WTC11 (cell line): ENCODE results near the gene PDE11A. TPM values are rescaled to one million over a fixed set of nuclear protein-coding genes. Genes with fewer than 3 reads are reported as not detected.

ENCODE experiments used
- AR ChIP-seq: fragments of 250-450 bp; sonication (Bioruptor Pico); IDR thresholded peaks from 2 replicates; pipeline ENCODE4 v1.9.0; 2021; ENCODE audit warnings: mild to moderate bottlenecking
- ATF1 ChIP-seq: sonication (generic); formaldehyde crosslinking; IDR thresholded peaks from 2 replicates; pipeline ENCODE4 v1.8.1; 2023; ENCODE audit warnings: mild to moderate bottlenecking, moderate library complexity, missing genetic modification reagents
- ATF3 ChIP-seq: sonication (generic); formaldehyde crosslinking; conservative IDR thresholded peaks from 2 replicates; pipeline ENCODE4 v1.8.1; 2022; ENCODE audit warnings: mild to moderate bottlenecking, missing genetic modification reagents
- CREB1 ChIP-seq: sonication (generic); formaldehyde crosslinking; IDR thresholded peaks from 2 replicates; pipeline ENCODE4 v1.8.0; 2023; ENCODE audit warnings: mild to moderate bottlenecking, missing genetic modification reagents
- CTCF ChIP-seq: fragments of 200-600 bp; IDR thresholded peaks from 2 replicates; pipeline ENCODE4 v1.8.0; 2022; ENCODE audit warnings: antibody characterized with exemption
- EMX1 ChIP-seq: fragments of 250-450 bp; sonication (Bioruptor Pico); IDR thresholded peaks from 2 replicates; pipeline ENCODE4 v1.8.0; 2021; ENCODE audit warnings: mild to moderate bottlenecking
- ESRRA ChIP-seq: sonication (generic); formaldehyde crosslinking; IDR thresholded peaks from 2 replicates; pipeline ENCODE4 v1.8.1; 2022; ENCODE audit warnings: mild to moderate bottlenecking, missing genetic modification reagents, borderline replicate concordance
- GABPB1 ChIP-seq: sonication (generic); formaldehyde crosslinking; IDR thresholded peaks from 2 replicates; pipeline ENCODE4 v1.8.1; 2023; ENCODE audit warnings: mild to moderate bottlenecking, missing genetic modification reagents
- HMGA2 ChIP-seq: fragments of 250-450 bp; sonication (Bioruptor Pico); IDR thresholded peaks from 2 replicates; pipeline ENCODE4 v1.4.0; 2021; ENCODE audit warnings: mild to moderate bottlenecking, moderate library complexity
- IRF1 ChIP-seq: sonication (generic); formaldehyde crosslinking; IDR thresholded peaks from 2 replicates; pipeline ENCODE4 v1.8.0; 2023; ENCODE audit warnings: missing genetic modification reagents
- IRF2 ChIP-seq: sonication (generic); formaldehyde crosslinking; IDR thresholded peaks from 2 replicates; pipeline ENCODE4 v1.8.0; 2022; ENCODE audit warnings: low read depth, missing genetic modification reagents, borderline replicate concordance
- KAT7 ChIP-seq: sonication (generic); formaldehyde crosslinking; IDR thresholded peaks from 2 replicates; pipeline ENCODE4 v1.8.1; 2023; ENCODE audit warnings: missing genetic modification reagents, mild to moderate bottlenecking, borderline replicate concordance
- NFATC4 ChIP-seq: fragments of 250-450 bp; sonication (Bioruptor Pico); IDR thresholded peaks from 2 replicates; pipeline ENCODE4 v1.9.0; 2021; ENCODE audit warnings: mild to moderate bottlenecking
- NFYB ChIP-seq: sonication (generic); formaldehyde crosslinking; conservative IDR thresholded peaks from 2 replicates; pipeline ENCODE4 v1.8.0; 2022; ENCODE audit warnings: low read depth, missing genetic modification reagents
- NR1H2 ChIP-seq: sonication (generic); formaldehyde crosslinking; IDR thresholded peaks from 2 replicates; pipeline ENCODE4 v1.9.0; 2021; ENCODE audit warnings: mild to moderate bottlenecking, moderate library complexity, missing genetic modification reagents
- RELA ChIP-seq: sonication (generic); formaldehyde crosslinking; IDR thresholded peaks from 2 replicates; pipeline ENCODE4 v1.8.1; 2022; ENCODE audit warnings: missing genetic modification reagents, mild to moderate bottlenecking, borderline replicate concordance
- RORB ChIP-seq: fragments of 250-450 bp; sonication (Bioruptor Pico); IDR thresholded peaks from 2 replicates; pipeline ENCODE4 v1.9.0; 2021; ENCODE audit warnings: mild to moderate bottlenecking
- SMAD3 ChIP-seq: sonication (generic); formaldehyde crosslinking; IDR thresholded peaks from 2 replicates; pipeline ENCODE4 v1.8.0; 2022; ENCODE audit warnings: missing genetic modification reagents, mild to moderate bottlenecking, borderline replicate concordance
- SOX15 ChIP-seq: fragments of 250-450 bp; sonication (Bioruptor Pico); IDR thresholded peaks from 2 replicates; pipeline ENCODE4 v1.9.0; 2021; ENCODE audit warnings: mild to moderate bottlenecking
- TEAD1 ChIP-seq: sonication (generic); formaldehyde crosslinking; IDR thresholded peaks from 2 replicates; pipeline ENCODE4 v1.8.0; 2022; ENCODE audit warnings: mild to moderate bottlenecking, missing genetic modification reagents
- TEAD4 ChIP-seq: sonication (generic); formaldehyde crosslinking; IDR thresholded peaks from 2 replicates; pipeline ENCODE4 v1.8.0; 2022; ENCODE audit warnings: mild to moderate bottlenecking, missing genetic modification reagents
- ZNF121 ChIP-seq: sonication (generic); formaldehyde crosslinking; IDR thresholded peaks from 2 replicates; pipeline ENCODE4 v1.8.0; 2023; ENCODE audit warnings: missing genetic modification reagents
- ZNF281 ChIP-seq: sonication (generic); formaldehyde crosslinking; IDR thresholded peaks from 2 replicates; pipeline ENCODE4 v1.8.0; 2023; ENCODE audit warnings: mild to moderate bottlenecking, missing genetic modification reagents
- ZNF423 ChIP-seq: fragments of 250-450 bp; sonication (Bioruptor Pico); IDR thresholded peaks from 2 replicates; pipeline ENCODE4 v2.1.2; 2022; ENCODE audit warnings: mild to moderate bottlenecking, moderate library complexity
- ZNF532 ChIP-seq: fragments of 250-450 bp; sonication (Bioruptor Pico); IDR thresholded peaks from 2 replicates; pipeline ENCODE4 v1.9.0; 2021; ENCODE audit warnings: mild to moderate bottlenecking, borderline replicate concordance
- total RNA-seq: library from RNA; stranded (reverse); gene quantifications from 3 replicates; pipeline ENCODE4 v1.2.3, GENCODE V29; 2021

PDE11A gene
- total RNA-seq, 1 experiment from 2014 or later: 0.13 TPM

- TF ChIP-seq AR (CRISPR knock-in tag) (no peak), TEAD4 (CRISPR knock-in tag) (no peak), CTCF (peak; percentile 94), EMX1 (CRISPR knock-in tag) (no peak), HMGA2 (CRISPR knock-in tag) (no peak), ZNF121 (CRISPR knock-in tag) (no peak), GABPB1 (no peak; the same call in none of the 2 replicates), NFATC4 (no peak), SOX15 (CRISPR knock-in tag) (no peak), ATF1 (CRISPR knock-in tag) (no peak), KAT7 (CRISPR knock-in tag) (no peak; the same call in 1 of the 2 replicates), RORB (CRISPR knock-in tag) (no peak), IRF1 (no peak), IRF2 (CRISPR knock-in tag) (no peak), ZNF532 (no peak), ZNF281 (CRISPR knock-in tag) (no peak), NR1H2 (CRISPR knock-in tag) (no peak), ATF3 (CRISPR knock-in tag) (no peak), ESRRA (no peak), NFYB (CRISPR knock-in tag) (no peak), ZNF423 (CRISPR knock-in tag) (peak; percentile 68; the same call in 1 of the 2 replicates), TEAD1 (CRISPR knock-in tag) (peak; percentile 92), CREB1 (CRISPR knock-in tag) (no peak), SMAD3 (CRISPR knock-in tag) (peak; percentile 51; the same call in 1 of the 2 replicates), RELA (no peak)
Measured at GRCh38 chr2:178112202-178113152, 39.9 kb upstream of the PDE11A start, which contains the start of gene RBM45 (continued).
